GM18505 (cell line): ENCODE measurements around the gene RGP1.

Source experiments
- ATAC-seq: cut with Tn5 transposase; IDR thresholded peaks from one replicate; pipeline ENCODE4 v1.9.1; 2021; ENCODE audit not compliant: unreplicated experiment
- POLR2A ChIP-seq: IDR thresholded peaks from 4 replicates; pipeline ENCODE4 v1.6.1; 2011; ENCODE audit warnings: borderline replicate concordance; ENCODE audit not compliant: insufficient read depth, insufficient read length; ENCODE audit errors: extremely low read depth

The RGP1 gene

GRCh38 chr9:35783418-35783817 is 34.3 kb downstream of the RGP1 start:
- no peak for TF ChIP-seq POLR2A
- ATAC-seq = no peak

GRCh38 chr9:35789541-35789940 is 40.5 kb downstream of the RGP1 start:
- TF ChIP-seq POLR2A = no peak
- ATAC-seq = no peak

- no peak for ATAC-seq
- no peak for TF ChIP-seq POLR2A
Observed at GRCh38 chr9:35790025-35790384, 40.9 kb downstream of the RGP1 start.

- no peak for TF ChIP-seq POLR2A
- no peak for ATAC-seq
Observed at GRCh38 chr9:35790385-35791296, 41.6 kb downstream of the RGP1 start.

GRCh38 chr9:35791297-35791921 is 42.3 kb downstream of the RGP1 start, which contains the start of gene NPR2:
NPR2 (plus strand) TSS chr9:35791591; CDS start chr9:35792409, 818 bp downstream.
- ATAC-seq = no peak

GRCh38 chr9:35792024-35792813 is 43.1 kb downstream of the RGP1 start:
- ATAC-seq = no peak
- no peak for TF ChIP-seq POLR2A

More at GRCh38 chr9:35791297-35791921, 42.3 kb downstream of the RGP1 start, which contains the start of gene NPR2:
- no peak for TF ChIP-seq POLR2A

- ATAC-seq = no peak
- TF ChIP-seq POLR2A = no peak
Observed at GRCh38 chr9:35792826-35793225, 43.7 kb downstream of the RGP1 start.

GRCh38 chr9:35793461-35793860 is 44.4 kb downstream of the RGP1 start:
- no peak for ATAC-seq
- no peak for TF ChIP-seq POLR2A

- no peak for TF ChIP-seq POLR2A
- no peak for ATAC-seq
Observed at GRCh38 chr9:35795695-35796094, 46.6 kb downstream of the RGP1 start.

GRCh38 chr9:35797311-35798109 is 48.4 kb downstream of the RGP1 start:
- TF ChIP-seq POLR2A = no peak
- ATAC-seq = no peak

GRCh38 chr9:35798658-35799374 is 49.7 kb downstream of the RGP1 start:
- ATAC-seq = no peak
- TF ChIP-seq POLR2A = no peak

- no peak for TF ChIP-seq POLR2A
- ATAC-seq = no peak
Observed at GRCh38 chr9:35800530-35800929, 51.4 kb downstream of the RGP1 start.
